Stimulated activated memory B cell treated with anti-CD40 and anti-IgM and Interleukin-4, amounts not matched to agents 10 μg/mL and 1 μg/mL and 100 μg/mL, for 72 hours (primary cell): ENCODE measurements around the gene MYO1D.
"Not testable (repeated sequence)": the region's sequence is repeated elsewhere in the genome, so short reads cannot be mapped to it uniquely, and the experiment has no call there.

ENCODE experiments used
- ATAC-seq: fragments of 150-1000 bp; cut with Tn5 transposase; 2 replicates; pipeline ENCODE4 v1.10.0; 2021
- H3K27ac Mint-ChIP-seq: one replicate; pipeline ENCODE4 v1.8.0; 2022; ENCODE audit warnings: mild to moderate bottlenecking, mixed read lengths
- H3K27me3 Mint-ChIP-seq: one replicate; pipeline ENCODE4 v1.8.0; 2022; ENCODE audit warnings: mixed read lengths
- H3K36me3 Mint-ChIP-seq: one replicate; pipeline ENCODE4 v1.8.0; 2022; ENCODE audit warnings: mixed read lengths
- H3K4me1 Mint-ChIP-seq: one replicate; pipeline ENCODE4 v1.8.0; 2022; ENCODE audit warnings: mixed read lengths
- H3K4me3 Mint-ChIP-seq: one replicate; pipeline ENCODE4 v1.8.0; 2022; ENCODE audit warnings: mild to moderate bottlenecking, moderate library complexity, mixed read lengths
- H3K9me3 Mint-ChIP-seq: one replicate; pipeline ENCODE4 v1.8.0; 2022; ENCODE audit warnings: mixed read lengths

The MYO1D gene

DNA sequence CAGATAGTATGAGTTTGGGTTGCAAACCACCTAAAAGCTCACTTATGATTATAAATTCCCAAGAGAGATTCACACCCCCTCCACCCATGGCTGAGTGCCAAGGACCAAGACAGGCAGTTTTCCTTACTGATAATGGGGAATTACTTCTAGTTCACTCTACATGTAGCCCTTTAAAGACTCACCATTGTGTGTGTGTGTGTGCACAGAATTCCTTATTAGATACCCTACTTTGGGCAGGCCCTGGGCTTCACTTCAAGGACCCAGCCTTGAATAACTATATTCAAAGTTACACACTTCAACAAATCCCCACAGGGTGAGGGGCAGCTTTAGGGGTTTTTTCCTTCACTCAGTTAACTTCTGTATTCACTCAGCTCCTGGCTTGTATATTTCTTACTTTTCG is 143.5 kb downstream of the MYO1D start:
- no peak for ATAC-seq
- H3K36me3 Mint-ChIP-seq, result peaks cover 43% of the 10 kb centered on the region
- no peaks in the 10 kb centered on the region for H3K4me1 Mint-ChIP-seq
- H3K27ac Mint-ChIP-seq, result no peak overlapping the region
- H3K27me3 Mint-ChIP-seq, result no peaks in the 10 kb centered on the region
- H3K4me3 Mint-ChIP-seq, result no peak overlapping the region
- H3K9me3 Mint-ChIP-seq, result peaks cover 4% of the 10 kb centered on the region

DNA sequence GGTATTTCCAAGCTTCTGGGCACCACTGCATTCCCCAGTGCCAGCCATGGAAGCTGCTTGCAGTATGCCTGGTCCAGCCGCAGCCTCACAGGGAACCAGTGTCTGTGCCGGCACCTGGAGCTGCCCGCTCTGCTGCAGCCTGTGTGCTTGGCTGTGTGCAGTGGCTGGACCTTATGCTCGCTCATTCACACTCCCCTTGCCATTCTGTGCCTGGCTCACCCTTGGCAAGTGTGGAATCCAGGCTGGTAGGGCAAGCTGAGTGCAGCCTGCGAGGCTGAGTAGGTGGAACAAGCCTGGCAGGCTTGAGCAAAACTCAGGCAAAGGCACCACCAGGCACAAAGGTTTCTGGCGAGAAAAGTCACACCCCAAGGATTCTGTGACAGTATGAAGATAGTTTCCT is 144.0 kb downstream of the MYO1D start:
- Mint-ChIP-seq H3K4me1 (no peaks in the 10 kb centered on the region), H3K9me3 (peaks cover 4% of the 10 kb centered on the region), H3K36me3 (peaks cover 46% of the 10 kb centered on the region), H3K27ac (no peak overlapping the region), H3K4me3 (no peak overlapping the region), H3K27me3 (no peaks in the 10 kb centered on the region)
- no peak for ATAC-seq

DNA sequence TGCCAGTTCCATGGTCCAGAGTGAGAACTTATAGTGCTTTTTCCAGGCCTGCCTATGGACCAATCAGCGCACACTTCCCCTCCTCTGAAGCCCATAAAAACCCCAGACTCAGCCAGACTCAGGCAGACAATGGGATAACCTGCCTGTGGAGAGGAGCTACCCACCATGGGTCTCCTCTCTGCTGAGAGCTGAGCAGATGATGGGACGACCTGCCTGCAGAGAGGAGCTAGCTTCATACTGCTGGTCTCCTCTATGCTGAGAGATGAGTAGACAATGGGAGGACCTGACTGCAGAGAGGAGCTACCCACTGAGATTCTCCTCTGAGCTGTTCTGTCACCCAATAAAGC is 144.7 kb downstream of the MYO1D start:
- no peak for ATAC-seq
- no peaks in the 10 kb centered on the region for H3K4me1 Mint-ChIP-seq
- peaks cover 4% of the 10 kb centered on the region for H3K9me3 Mint-ChIP-seq
- H3K36me3 Mint-ChIP-seq, result peaks cover 46% of the 10 kb centered on the region
- H3K4me3 Mint-ChIP-seq, result no peak overlapping the region
- no peaks in the 10 kb centered on the region for H3K27me3 Mint-ChIP-seq
- no peak overlapping the region for H3K27ac Mint-ChIP-seq

DNA sequence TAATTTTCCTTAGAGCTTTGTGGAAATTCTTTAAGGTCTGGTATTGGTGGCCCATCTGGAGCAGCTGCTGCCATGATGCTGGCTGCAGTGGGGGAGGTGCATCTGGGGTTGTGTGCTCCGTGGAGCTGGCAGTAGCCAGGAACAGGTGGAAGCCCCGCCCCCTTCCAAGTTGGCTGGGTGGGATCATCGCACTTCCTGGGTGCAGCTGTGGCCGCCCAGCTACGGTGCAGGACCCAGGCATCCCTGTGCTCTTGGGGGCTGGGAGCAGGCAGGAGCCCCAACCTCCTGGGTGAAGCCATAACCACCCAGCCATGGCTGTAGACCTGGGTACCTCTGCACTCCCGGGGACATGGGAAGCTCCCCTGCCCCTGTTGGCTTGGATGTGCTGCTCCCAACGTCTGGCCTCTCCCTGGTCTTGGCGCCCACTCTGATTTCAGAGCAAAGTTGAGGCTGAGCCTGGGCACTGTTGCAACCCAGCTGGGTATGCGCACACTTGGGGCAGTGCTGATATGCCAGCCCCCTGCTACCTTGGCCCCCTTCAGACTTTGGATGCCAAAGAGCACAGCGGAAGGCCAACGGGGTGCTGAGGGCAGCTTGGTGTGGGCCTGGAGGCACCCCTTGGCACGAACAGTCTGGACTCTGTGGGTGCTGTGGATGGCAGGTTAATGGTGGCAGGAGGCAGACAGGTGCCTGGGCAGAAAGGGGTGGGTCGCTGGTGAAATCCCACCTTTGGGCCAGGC is 145.2 kb downstream of the MYO1D start:
- Mint-ChIP-seq H3K9me3 (peaks cover 4% of the 10 kb centered on the region), H3K27me3 (no peaks in the 10 kb centered on the region), H3K4me3 (no peak overlapping the region), H3K27ac (no peak overlapping the region), H3K36me3 (peaks cover 44% of the 10 kb centered on the region), H3K4me1 (no peaks in the 10 kb centered on the region)
- ATAC-seq, result no peak

DNA sequence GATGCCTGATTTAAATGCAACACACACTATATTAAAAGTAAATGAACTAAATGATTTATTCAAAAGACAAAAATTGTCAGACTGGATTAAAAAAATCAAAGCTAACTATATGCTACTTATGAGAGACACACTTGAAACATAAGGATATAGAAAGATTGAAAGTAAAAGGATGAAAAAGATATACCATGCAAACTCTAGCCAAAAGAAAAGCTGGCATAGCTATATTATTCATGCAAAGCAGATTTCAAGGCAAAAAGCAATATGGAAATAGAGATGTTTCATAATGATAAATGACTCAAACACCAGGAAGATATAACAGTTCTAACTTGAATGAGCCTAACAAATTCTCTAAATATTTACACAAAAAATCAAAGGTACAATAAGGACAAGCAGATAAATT is 149.2 kb downstream of the MYO1D start:
- no peaks in the 10 kb centered on the region for H3K27me3 Mint-ChIP-seq
- H3K27ac Mint-ChIP-seq, result no peak overlapping the region
- peaks cover 14% of the 10 kb centered on the region for H3K9me3 Mint-ChIP-seq
- no peak for ATAC-seq
- no peak overlapping the region for H3K4me3 Mint-ChIP-seq
- H3K36me3 Mint-ChIP-seq, result peaks cover 49% of the 10 kb centered on the region
- H3K4me1 Mint-ChIP-seq, result no peaks in the 10 kb centered on the region

DNA sequence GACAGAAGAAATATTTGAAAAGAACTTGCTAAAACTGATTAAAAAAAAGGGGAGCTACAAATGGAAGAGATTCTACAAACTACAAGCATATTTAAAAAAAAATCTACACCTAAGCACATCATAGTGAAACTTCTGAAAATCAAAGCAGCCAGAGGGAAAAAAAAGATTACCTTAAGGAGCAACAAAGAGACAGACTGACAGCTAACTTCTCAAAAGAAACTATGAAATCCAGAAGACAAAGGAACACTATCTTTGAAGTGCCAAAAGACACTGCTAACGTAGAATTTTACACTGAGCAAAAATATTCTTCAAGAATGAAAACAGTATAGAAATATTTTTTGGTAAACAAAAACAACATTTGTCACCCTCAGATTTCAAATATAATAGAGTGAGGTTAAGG is 151.2 kb downstream of the MYO1D start:
- Mint-ChIP-seq H3K4me3 (no peak overlapping the region), H3K9me3 (peaks cover 10% of the 10 kb centered on the region), H3K36me3 (peaks cover 55% of the 10 kb centered on the region), H3K4me1 (no peaks in the 10 kb centered on the region), H3K27me3 (no peaks in the 10 kb centered on the region), H3K27ac (no peak overlapping the region)
- ATAC-seq, result no peak

DNA sequence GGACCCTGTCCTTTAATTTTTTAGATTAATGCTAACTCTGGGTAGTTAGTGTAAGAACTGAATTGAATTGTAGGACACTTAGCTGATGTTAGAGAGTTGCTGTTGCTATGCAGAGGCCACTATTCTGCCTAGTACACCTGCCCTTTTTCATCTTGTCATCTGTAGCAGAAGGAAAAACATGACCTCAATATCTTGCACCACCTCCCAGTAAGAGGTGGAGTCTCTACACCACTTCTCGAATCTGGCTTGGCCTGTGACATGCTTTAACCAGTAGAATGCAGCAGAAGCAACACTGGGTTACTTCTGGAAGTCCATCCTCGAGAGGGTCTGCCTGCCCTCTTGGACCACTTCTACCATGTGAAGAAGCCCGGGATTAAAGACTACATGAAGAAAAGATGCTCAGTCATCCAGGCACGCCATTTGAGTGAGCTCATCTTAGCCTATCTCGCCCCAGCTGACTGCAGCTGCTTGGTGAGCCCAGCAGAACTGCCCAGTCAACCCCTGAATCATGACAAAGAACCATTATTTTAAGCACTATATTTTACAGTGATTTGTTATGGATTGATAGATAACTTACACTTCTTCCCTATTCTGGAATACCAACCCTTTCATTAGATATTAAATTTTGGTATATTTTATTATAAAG is 153.5 kb downstream of the MYO1D start:
- Mint-ChIP-seq H3K36me3 (peaks cover 71% of the 10 kb centered on the region), H3K27ac (no peak overlapping the region), H3K27me3 (no peaks in the 10 kb centered on the region), H3K9me3 (peaks cover 15% of the 10 kb centered on the region), H3K4me1 (no peaks in the 10 kb centered on the region), H3K4me3 (no peak overlapping the region)
- ATAC-seq, result no peak

DNA sequence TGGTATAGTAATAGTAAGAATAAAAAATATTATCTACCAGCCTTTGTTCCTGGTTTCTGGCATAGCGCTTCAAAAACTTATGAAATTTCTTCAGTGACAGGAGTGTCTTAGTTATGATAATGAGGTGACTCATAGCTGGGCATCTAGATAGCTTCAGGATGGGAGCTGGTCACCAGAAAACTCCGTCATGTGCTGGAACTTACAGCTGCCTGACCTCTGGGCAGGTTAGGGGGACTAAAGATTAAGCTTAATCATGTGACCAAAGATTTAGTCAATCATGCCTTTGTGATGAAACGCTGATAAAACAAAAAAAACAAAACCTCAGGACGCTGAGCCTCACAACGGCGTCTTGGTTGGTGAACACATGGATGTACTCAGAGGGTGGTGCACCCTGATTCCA is 154.2 kb downstream of the MYO1D start:
- ATAC-seq, result no peak
- H3K36me3 Mint-ChIP-seq, result peaks cover 73% of the 10 kb centered on the region
- H3K9me3 Mint-ChIP-seq, result peaks cover 15% of the 10 kb centered on the region
- no peaks in the 10 kb centered on the region for H3K27me3 Mint-ChIP-seq
- no peaks in the 10 kb centered on the region for H3K4me1 Mint-ChIP-seq
- no peak overlapping the region for H3K4me3 Mint-ChIP-seq
- no peak overlapping the region for H3K27ac Mint-ChIP-seq

DNA sequence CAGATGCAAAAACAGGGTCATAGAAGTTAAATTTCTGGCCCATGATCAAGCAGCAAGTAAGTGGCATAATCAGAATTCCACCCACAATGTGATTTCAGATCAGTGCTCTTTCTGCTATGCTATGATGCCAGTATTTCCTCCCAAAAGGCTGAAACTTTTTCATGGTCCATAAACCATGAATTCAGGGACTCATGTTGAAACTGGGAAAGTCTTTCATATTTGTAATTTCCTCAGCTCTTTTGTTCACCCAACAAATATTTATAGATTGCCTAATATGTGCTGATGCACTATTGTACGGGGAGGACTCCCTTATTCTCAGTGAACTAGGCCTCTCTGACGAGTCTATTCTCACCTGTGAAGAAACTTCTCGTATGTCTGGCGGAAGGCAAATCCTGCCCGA is 156.3 kb downstream of the MYO1D start:
- no peak for ATAC-seq
- Mint-ChIP-seq H3K27ac (no peak overlapping the region), H3K4me3 (no peak overlapping the region)

DNA sequence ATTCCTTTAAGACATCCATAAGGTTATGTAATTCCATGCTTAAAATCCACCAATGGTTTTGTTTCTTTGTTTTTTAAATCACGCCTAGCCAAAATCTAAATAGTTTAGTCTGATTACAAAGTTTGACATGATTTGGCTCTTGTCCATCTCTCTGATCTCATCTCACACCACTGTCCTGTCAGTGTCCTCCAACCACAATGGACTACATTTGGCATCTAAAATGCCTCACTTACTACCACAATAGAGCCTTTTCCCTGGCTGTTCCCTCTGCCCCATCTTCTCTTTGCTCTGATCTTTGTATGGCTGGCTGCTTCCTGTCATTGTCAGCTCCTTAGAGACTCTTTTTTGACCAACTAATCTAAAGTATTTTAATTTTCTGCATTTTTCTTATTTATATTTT is 157.2 kb downstream of the MYO1D start:
- H3K27me3 Mint-ChIP-seq, result no peaks in the 10 kb centered on the region
- no peak overlapping the region for H3K4me3 Mint-ChIP-seq
- H3K4me1 Mint-ChIP-seq, result no peaks in the 10 kb centered on the region
- H3K36me3 Mint-ChIP-seq, result peaks cover 67% of the 10 kb centered on the region
- no peak for ATAC-seq
- H3K9me3 Mint-ChIP-seq, result peaks cover 5% of the 10 kb centered on the region
- no peak overlapping the region for H3K27ac Mint-ChIP-seq

More for the DNA sequence above, 156.3 kb downstream of the MYO1D start:
- Mint-ChIP-seq H3K9me3 (peaks cover 9% of the 10 kb centered on the region), H3K27me3 (no peaks in the 10 kb centered on the region), H3K36me3 (peaks cover 74% of the 10 kb centered on the region), H3K4me1 (no peaks in the 10 kb centered on the region)

DNA sequence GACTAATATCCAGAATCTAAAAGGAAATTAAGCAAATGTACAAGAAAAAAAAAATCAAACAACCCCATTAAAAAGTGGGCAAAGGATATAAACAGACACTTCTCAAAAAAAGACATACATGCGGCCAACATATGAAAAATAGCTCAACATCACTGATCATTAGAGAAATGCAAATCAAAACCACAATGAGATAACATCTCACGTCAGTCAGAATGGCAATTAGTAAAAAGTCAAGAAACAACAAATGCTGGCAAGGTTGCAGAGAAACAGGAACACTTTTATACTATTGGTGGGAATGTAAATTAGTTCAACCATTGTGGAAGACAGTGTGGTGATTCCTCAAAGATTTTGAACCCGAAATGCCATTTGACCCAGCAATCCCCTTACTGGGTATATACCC is 162.0 kb downstream of the MYO1D start:
- H3K4me1 Mint-ChIP-seq, ATAC-seq, H3K4me3 Mint-ChIP-seq, H3K27ac Mint-ChIP-seq, H3K27me3 Mint-ChIP-seq, H3K9me3 Mint-ChIP-seq: not testable (repeated sequence)
- H3K36me3 Mint-ChIP-seq, result peaks cover 72% of the 10 kb centered on the region

DNA sequence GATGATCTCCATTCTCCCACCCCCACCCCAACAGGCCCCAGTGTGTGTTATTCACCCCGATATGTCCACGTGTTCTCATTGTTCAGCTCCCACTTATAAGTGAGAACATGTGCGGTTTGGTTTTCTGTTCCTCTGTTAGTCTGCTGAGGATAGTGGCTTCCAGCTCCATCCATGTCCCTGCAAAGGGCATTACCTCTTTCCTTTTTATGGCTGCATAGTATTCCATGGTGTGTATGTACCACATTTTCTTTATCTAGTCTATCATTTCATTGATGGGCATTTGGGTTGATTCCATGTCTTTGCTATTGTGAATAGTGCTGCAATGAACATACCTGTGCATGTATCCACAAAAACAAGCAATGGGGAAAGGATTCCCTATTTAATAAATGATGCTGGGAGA is 162.7 kb downstream of the MYO1D start:
- H3K4me3 Mint-ChIP-seq, ATAC-seq, H3K4me1 Mint-ChIP-seq, H3K27me3 Mint-ChIP-seq, H3K9me3 Mint-ChIP-seq, H3K27ac Mint-ChIP-seq: not testable (repeated sequence)
- peaks cover 69% of the 10 kb centered on the region for H3K36me3 Mint-ChIP-seq

DNA sequence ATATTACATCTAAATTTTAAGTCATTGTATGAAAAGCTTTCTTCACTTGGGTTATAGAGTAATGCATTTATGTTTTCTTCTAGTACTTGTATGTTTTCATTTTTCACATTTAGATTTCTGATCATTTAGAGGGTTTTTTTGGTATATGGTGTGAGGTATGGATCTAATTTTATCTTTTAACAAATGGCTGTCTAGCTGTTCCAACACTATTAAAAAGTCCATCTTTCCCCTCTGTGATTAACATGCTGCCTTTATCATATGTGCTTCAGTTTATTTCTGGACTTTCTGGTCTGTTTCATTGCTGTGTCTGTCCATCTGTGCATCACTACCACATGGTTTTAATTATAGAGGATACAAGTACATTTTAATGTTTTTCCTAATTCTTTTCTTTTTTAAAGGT is 163.8 kb downstream of the MYO1D start:
- Mint-ChIP-seq H3K36me3 (peaks cover 66% of the 10 kb centered on the region), H3K4me3 (no peak overlapping the region), H3K27ac (no peak overlapping the region), H3K27me3 (no peaks in the 10 kb centered on the region), H3K9me3 (no peaks in the 10 kb centered on the region), H3K4me1 (no peaks in the 10 kb centered on the region)
- ATAC-seq, result no peak

DNA sequence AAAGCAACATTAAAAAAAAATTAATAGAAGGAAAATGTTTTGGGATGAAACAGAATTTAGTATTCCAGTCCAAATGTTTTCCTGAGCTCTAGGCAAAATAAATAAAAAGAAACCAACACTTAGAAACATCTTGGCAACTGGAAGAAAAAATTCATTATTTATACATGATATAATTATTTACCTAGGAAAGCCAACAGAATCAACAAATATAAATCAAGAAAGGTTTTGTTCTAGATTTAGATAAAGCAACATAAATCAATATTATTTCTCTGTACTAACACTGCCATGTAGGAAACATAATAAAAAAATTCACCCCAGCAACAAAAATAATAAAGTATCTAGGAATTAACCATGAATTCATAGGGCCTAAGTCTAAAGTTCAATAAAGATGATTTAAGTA is 167.4 kb downstream of the MYO1D start:
- Mint-ChIP-seq H3K27ac (no peak overlapping the region), H3K9me3 (no peaks in the 10 kb centered on the region), H3K27me3 (no peaks in the 10 kb centered on the region), H3K36me3 (peaks cover 67% of the 10 kb centered on the region), H3K4me1 (no peaks in the 10 kb centered on the region), H3K4me3 (no peak overlapping the region)
- ATAC-seq, result no peak

DNA sequence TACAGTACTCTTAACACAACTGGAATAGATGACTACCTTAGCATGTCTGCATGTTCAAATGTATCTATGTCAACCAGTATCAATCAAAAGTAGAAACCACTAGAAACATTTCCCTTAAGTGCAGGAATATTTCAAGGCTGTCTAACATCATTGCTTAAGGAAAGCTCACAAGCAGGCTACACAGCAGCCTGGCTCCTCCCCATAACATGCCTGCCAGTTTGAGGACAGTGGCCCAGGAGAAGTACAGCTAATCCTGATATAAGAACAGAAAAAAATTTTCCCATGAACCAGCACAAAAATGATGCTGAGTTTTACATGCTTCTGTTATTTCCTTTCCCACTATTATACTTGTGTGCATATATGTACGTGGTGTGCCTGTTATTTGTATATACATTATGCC is 175.1 kb downstream of the MYO1D start:
- ATAC-seq, result no peak
- H3K27ac Mint-ChIP-seq, result no peak overlapping the region
- no peaks in the 10 kb centered on the region for H3K4me1 Mint-ChIP-seq
- no peaks in the 10 kb centered on the region for H3K27me3 Mint-ChIP-seq
- H3K36me3 Mint-ChIP-seq, result peaks cover 18% of the 10 kb centered on the region
- no peaks in the 10 kb centered on the region for H3K9me3 Mint-ChIP-seq
- H3K4me3 Mint-ChIP-seq, result no peak overlapping the region

DNA sequence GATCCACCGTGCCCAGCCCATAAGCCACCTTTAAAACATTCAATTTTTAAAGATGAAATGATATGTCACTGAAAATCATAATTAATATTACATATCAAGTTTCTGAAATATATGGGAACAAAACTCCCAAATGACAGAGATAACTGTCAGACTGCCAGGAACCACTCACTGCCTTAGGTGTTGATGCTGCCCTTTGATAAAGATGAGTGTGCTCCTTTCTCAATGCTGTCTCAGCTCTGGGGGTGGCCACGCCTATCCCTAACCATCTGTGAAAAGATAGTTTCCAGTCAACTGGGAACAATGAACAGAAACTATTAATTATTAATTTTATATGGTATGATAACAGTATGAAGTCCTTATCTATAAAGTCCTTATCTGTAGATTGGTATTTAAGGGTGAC is 177.7 kb downstream of the MYO1D start:
- no peaks in the 10 kb centered on the region for H3K4me1 Mint-ChIP-seq
- no peaks in the 10 kb centered on the region for H3K9me3 Mint-ChIP-seq
- H3K36me3 Mint-ChIP-seq, result peaks cover 12% of the 10 kb centered on the region
- no peak overlapping the region for H3K27ac Mint-ChIP-seq
- H3K27me3 Mint-ChIP-seq, result no peaks in the 10 kb centered on the region
- H3K4me3 Mint-ChIP-seq, result no peak overlapping the region
- ATAC-seq, result no peak
